HepG2 (cell line): ENCODE data around the gene BRCA1. TPM values are rescaled to one million over a fixed set of nuclear protein-coding genes. Genes with fewer than 3 reads are reported as not detected.

Experiments used
- AGO1 ChIP-seq: fragments of 200-400 bp; formaldehyde crosslinking; IDR thresholded peaks from 2 replicates; pipeline ENCODE4 v1.6.1; 2017; ENCODE audit warnings: mild to moderate bottlenecking, low read depth, low read length, moderate library complexity; ENCODE audit not compliant: poor library complexity, severe bottlenecking
- CC2D1A ChIP-seq: sonication (generic); formaldehyde crosslinking; IDR thresholded peaks from 2 replicates; pipeline ENCODE4 v1.8.1; 2023; ENCODE audit warnings: mild to moderate bottlenecking, missing genetic modification reagents
- DMTF1 ChIP-seq: sonication (generic); formaldehyde crosslinking; IDR thresholded peaks from 2 replicates; pipeline ENCODE4 v1.4.0; 2020; ENCODE audit warnings: mild to moderate bottlenecking, missing genetic modification reagents
- GTF2F1 ChIP-seq: fragments of 150-350 bp; IDR thresholded peaks from 2 replicates; pipeline ENCODE4 v1.6.1; 2014; ENCODE audit warnings: low read length
- HOXA3 ChIP-seq: sonication (generic); formaldehyde crosslinking; IDR thresholded peaks from 2 replicates; pipeline ENCODE4 v1.5.0; 2020; ENCODE audit warnings: missing genetic modification reagents
- KDM5B ChIP-seq: sonication (generic); formaldehyde crosslinking; IDR thresholded peaks from 2 replicates; pipeline ENCODE4 v1.4.0; 2020; ENCODE audit warnings: missing genetic modification reagents, mild to moderate bottlenecking, borderline replicate concordance
- PRMT3 ChIP-seq: sonication (generic); formaldehyde crosslinking; IDR thresholded peaks from 2 replicates; pipeline ENCODE4 v1.8.1; 2022; ENCODE audit warnings: low read depth, mild to moderate bottlenecking, moderate library complexity, missing genetic modification reagents, borderline replicate concordance
- SAFB2 ChIP-seq: sonication (generic); formaldehyde crosslinking; IDR thresholded peaks from 2 replicates; pipeline ENCODE4 v1.5.1; 2020; ENCODE audit warnings: missing genetic modification reagents, low read depth, mild to moderate bottlenecking, borderline replicate concordance
- SMYD3 ChIP-seq: sonication (generic); formaldehyde crosslinking; IDR thresholded peaks from 2 replicates; pipeline ENCODE4 v1.8.1; 2023; ENCODE audit warnings: mild to moderate bottlenecking, missing genetic modification reagents
- SRSF1 ChIP-seq: fragments of 200-400 bp; formaldehyde crosslinking; optimal IDR thresholded peaks from 2 replicates; pipeline ENCODE3; 2017; ENCODE audit warnings: mild to moderate bottlenecking, low read depth, low read length, moderate library complexity
- ZC3H13 ChIP-seq: sonication (generic); formaldehyde crosslinking; IDR thresholded peaks from 2 replicates; pipeline ENCODE4 v1.8.1; 2023; ENCODE audit warnings: mild to moderate bottlenecking, missing genetic modification reagents, moderate library complexity
- ZFP41 ChIP-seq: sonication (generic); formaldehyde crosslinking; IDR thresholded peaks from 2 replicates; pipeline ENCODE4 v1.4.0; 2020; ENCODE audit warnings: mild to moderate bottlenecking, missing genetic modification reagents, borderline replicate concordance
- ZMYM2 ChIP-seq: sonication (generic); formaldehyde crosslinking; IDR thresholded peaks from 2 replicates; pipeline ENCODE4 v1.8.0; 2022; ENCODE audit warnings: mild to moderate bottlenecking, missing genetic modification reagents
- ZNF235 ChIP-seq: sonication (generic); formaldehyde crosslinking; IDR thresholded peaks from 2 replicates; pipeline ENCODE4 v1.8.1; 2023; ENCODE audit warnings: mild to moderate bottlenecking, missing genetic modification reagents, borderline replicate concordance
- ZNF891 ChIP-seq: sonication (generic); formaldehyde crosslinking; IDR thresholded peaks from 2 replicates; pipeline ENCODE4 v1.5.0; 2020; ENCODE audit warnings: mild to moderate bottlenecking, missing genetic modification reagents
- ZSCAN22 ChIP-seq: sonication (generic); formaldehyde crosslinking; IDR thresholded peaks from 2 replicates; pipeline ENCODE4 v1.4.0; 2020; ENCODE audit warnings: mild to moderate bottlenecking, missing genetic modification reagents
- polyA plus RNA-seq, 8 experiments: library from polyadenylated mRNA; depleted of rRNA in 3 of 8; stranded (reverse) in 7 of 8; unstranded in 1 of 8; fragments of >200 nt; fragmentation: Illumina TruSeq in 4 of 8; extraction: Trizol in 4 of 8; gene quantifications; 2 replicates each; pipeline versions ENCODE4 v1.2.1 to v1.2.3, GENCODE V29; 2011 to 2016; ENCODE audit warnings: low read depth in 4 of 8, missing spikeins in 1 of 8, mixed read lengths in 1 of 8; ENCODE audit not compliant: insufficient read depth in 1 of 8
- total RNA-seq, 5 experiments: library from RNA; depleted of rRNA; stranded (reverse); fragments of >200 nt; fragmentation: Illumina TruSeq; extraction: Trizol; gene quantifications; 2 replicates each; pipeline ENCODE4 v1.2.3, GENCODE V29; 2016; ENCODE audit warnings: low read depth in 1 of 5
- TF ChIP-seq, protein P1 (sequence below): sonication (generic); formaldehyde crosslinking; IDR thresholded peaks from 2 replicates; pipeline ENCODE4 v1.5.1; 2020; ENCODE audit warnings: missing genetic modification reagents, mild to moderate bottlenecking, borderline replicate concordance
- TF ChIP-seq, protein P2 (sequence below), 2 experiments: fragments of 450-650 bp in 1 of 2; sonication (generic) in 1 of 2; formaldehyde crosslinking; IDR thresholded peaks; 2 replicates each; pipeline versions ENCODE4 v1.5.0 to v1.8.0; 2020 to 2022; ENCODE audit warnings: mild to moderate bottlenecking in 1 of 2, missing genetic modification reagents in 1 of 2
- TF ChIP-seq, protein P3 (sequence below): sonication (generic); formaldehyde crosslinking; IDR thresholded peaks from 2 replicates; pipeline ENCODE4 v1.4.0; 2020; ENCODE audit warnings: mild to moderate bottlenecking, low read depth, missing genetic modification reagents
- TF ChIP-seq, protein P4 (sequence below): sonication (generic); formaldehyde crosslinking; IDR thresholded peaks from 2 replicates; pipeline ENCODE4 v1.8.1; 2022; ENCODE audit warnings: low read depth, mild to moderate bottlenecking, missing genetic modification reagents

BRCA1 gene
- total and polyA plus RNA-seq, 2 of the 13 experiments (the other 11 are each of a cell fraction or from before 2014, with no cell fraction given), result 13.3 to 37.5 TPM

- no peak for TF ChIP-seq KDM5B (CRISPR knock-in tag)
- no peak for TF ChIP-seq DMTF1 (CRISPR knock-in tag)
- TF ChIP-seq HOXA3 (CRISPR knock-in tag), result peak; percentile 97; the same call in 1 of the 2 replicates
- TF ChIP-seq CC2D1A (CRISPR knock-in tag), result no peak; the same call in 1 of the 2 replicates
- TF ChIP-seq SRSF1, result peak; percentile 89
- TF ChIP-seq ZMYM2 (CRISPR knock-in tag), result peak; percentile 74
- no peak for TF ChIP-seq ZSCAN22
- peak; percentile 80; the same call in 1 of the 2 replicates for TF ChIP-seq ZC3H13
- TF ChIP-seq ZFP41 (CRISPR knock-in tag), result no peak; the same call in 1 of the 2 replicates
- no peak for TF ChIP-seq GTF2F1
- TF ChIP-seq, protein P1, sequence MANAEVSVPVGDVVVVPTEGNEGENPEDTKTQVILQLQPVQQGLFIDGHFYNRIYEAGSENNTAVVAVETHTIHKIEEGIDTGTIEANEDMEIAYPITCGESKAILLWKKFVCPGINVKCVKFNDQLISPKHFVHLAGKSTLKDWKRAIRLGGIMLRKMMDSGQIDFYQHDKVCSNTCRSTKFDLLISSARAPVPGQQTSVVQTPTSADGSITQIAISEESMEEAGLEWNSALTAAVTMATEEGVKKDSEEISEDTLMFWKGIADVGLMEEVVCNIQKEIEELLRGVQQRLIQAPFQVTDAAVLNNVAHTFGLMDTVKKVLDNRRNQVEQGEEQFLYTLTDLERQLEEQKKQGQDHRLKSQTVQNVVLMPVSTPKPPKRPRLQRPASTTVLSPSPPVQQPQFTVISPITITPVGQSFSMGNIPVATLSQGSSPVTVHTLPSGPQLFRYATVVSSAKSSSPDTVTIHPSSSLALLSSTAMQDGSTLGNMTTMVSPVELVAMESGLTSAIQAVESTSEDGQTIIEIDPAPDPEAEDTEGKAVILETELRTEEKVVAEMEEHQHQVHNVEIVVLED, result peak; percentile 56; the same call in 1 of the 2 replicates
- TF ChIP-seq PRMT3 (CRISPR knock-in tag), result no peak
- TF ChIP-seq, protein P2, sequence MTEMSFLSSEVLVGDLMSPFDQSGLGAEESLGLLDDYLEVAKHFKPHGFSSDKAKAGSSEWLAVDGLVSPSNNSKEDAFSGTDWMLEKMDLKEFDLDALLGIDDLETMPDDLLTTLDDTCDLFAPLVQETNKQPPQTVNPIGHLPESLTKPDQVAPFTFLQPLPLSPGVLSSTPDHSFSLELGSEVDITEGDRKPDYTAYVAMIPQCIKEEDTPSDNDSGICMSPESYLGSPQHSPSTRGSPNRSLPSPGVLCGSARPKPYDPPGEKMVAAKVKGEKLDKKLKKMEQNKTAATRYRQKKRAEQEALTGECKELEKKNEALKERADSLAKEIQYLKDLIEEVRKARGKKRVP (CRISPR knock-in tag; IDR thresholded peaks at IDR 0.05), result peak in 1 of 2 experiments; percentile 41; a peak in 2 of 4 replicates
- no peak for TF ChIP-seq SMYD3 (CRISPR knock-in tag)
- no peak for TF ChIP-seq SAFB2 (CRISPR knock-in tag)
- TF ChIP-seq, protein P3, sequence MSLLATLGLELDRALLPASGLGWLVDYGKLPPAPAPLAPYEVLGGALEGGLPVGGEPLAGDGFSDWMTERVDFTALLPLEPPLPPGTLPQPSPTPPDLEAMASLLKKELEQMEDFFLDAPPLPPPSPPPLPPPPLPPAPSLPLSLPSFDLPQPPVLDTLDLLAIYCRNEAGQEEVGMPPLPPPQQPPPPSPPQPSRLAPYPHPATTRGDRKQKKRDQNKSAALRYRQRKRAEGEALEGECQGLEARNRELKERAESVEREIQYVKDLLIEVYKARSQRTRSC (CRISPR knock-in tag), result no peak
- TF ChIP-seq, protein P4, sequence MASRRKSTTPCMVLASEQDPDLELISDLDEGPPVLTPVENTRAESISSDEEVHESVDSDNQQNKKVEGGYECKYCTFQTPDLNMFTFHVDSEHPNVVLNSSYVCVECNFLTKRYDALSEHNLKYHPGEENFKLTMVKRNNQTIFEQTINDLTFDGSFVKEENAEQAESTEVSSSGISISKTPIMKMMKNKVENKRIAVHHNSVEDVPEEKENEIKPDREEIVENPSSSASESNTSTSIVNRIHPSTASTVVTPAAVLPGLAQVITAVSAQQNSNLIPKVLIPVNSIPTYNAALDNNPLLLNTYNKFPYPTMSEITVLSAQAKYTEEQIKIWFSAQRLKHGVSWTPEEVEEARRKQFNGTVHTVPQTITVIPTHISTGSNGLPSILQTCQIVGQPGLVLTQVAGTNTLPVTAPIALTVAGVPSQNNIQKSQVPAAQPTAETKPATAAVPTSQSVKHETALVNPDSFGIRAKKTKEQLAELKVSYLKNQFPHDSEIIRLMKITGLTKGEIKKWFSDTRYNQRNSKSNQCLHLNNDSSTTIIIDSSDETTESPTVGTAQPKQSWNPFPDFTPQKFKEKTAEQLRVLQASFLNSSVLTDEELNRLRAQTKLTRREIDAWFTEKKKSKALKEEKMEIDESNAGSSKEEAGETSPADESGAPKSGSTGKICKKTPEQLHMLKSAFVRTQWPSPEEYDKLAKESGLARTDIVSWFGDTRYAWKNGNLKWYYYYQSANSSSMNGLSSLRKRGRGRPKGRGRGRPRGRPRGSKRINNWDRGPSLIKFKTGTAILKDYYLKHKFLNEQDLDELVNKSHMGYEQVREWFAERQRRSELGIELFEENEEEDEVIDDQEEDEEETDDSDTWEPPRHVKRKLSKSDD (CRISPR knock-in tag), result peak; percentile 92
- TF ChIP-seq ZNF235 (CRISPR knock-in tag), result no peak
- TF ChIP-seq ZNF891 (CRISPR knock-in tag), result peak; percentile 87; the same call in 1 of the 2 replicates
- no peak for TF ChIP-seq AGO1
These were observed 45.8 kb upstream of the BRCA1 start, which contains the start of gene NBR1 (continued) for GRCh38 chr17:43170766-43171585.
